ENCODE measurements around the gene MROH2A.

MROH2A gene

GRCh38 chr2:233803994-233804393, 25.9 kb downstream of the MROH2A start:
- no peak for DNase-seq (ENCODE audit: low spot score)
- in situ Hi-C loops (cut with MboI; ENCODE audit: low pct_unique_long_range_greater_than_20kb, low sequenced_read_pairs, unreplicated experiment): no loop called here
- no peak for TF ChIP-seq CTCF (IDR thresholded peaks at IDR 0.05; ENCODE audit: extremely low read depth, insufficient read depth, missing control alignments)

- no peak for DNase-seq (ENCODE audit: low spot score)
- in situ Hi-C loops (cut with MboI; ENCODE audit: low pct_unique_long_range_greater_than_20kb, low sequenced_read_pairs, unreplicated experiment): no loop called here
- TF ChIP-seq CTCF (IDR thresholded peaks at IDR 0.05; ENCODE audit: extremely low read depth, insufficient read depth, missing control alignments): peak; percentile 5
Measured at GRCh38 chr2:233807215-233807865, 29.2 kb downstream of the MROH2A start.

- in situ Hi-C loops (cut with MboI; ENCODE audit: low pct_unique_long_range_greater_than_20kb, low sequenced_read_pairs, unreplicated experiment): no loop called here
- no peak for DNase-seq (ENCODE audit: low spot score)
- TF ChIP-seq CTCF (IDR thresholded peaks at IDR 0.05; ENCODE audit: extremely low read depth, insufficient read depth, missing control alignments): no peak
Measured at GRCh38 chr2:233807966-233808935, 30.1 kb downstream of the MROH2A start.

- DNase-seq (ENCODE audit: low spot score): no peak
- in situ Hi-C loops (cut with MboI; ENCODE audit: low pct_unique_long_range_greater_than_20kb, low sequenced_read_pairs, unreplicated experiment): no loop called here
- no peak for TF ChIP-seq CTCF (IDR thresholded peaks at IDR 0.05; ENCODE audit: extremely low read depth, insufficient read depth, missing control alignments)
Measured at GRCh38 chr2:233810385-233810784, 32.3 kb downstream of the MROH2A start.

GRCh38 chr2:233811087-233811486, 33.0 kb downstream of the MROH2A start:
- TF ChIP-seq CTCF (IDR thresholded peaks at IDR 0.05; ENCODE audit: extremely low read depth, insufficient read depth, missing control alignments): no peak
- DNase-seq (ENCODE audit: low spot score): no peak
- in situ Hi-C loops (cut with MboI; ENCODE audit: low pct_unique_long_range_greater_than_20kb, low sequenced_read_pairs, unreplicated experiment): no loop called here

- no peak for DNase-seq (ENCODE audit: low spot score)
- in situ Hi-C loops (cut with MboI; ENCODE audit: low pct_unique_long_range_greater_than_20kb, low sequenced_read_pairs, unreplicated experiment): no loop called here
- no peak for TF ChIP-seq CTCF (IDR thresholded peaks at IDR 0.05; ENCODE audit: extremely low read depth, insufficient read depth, missing control alignments)
Measured at GRCh38 chr2:233811732-233812131, 33.6 kb downstream of the MROH2A start.

All from GM13977 (cell line).